Esophagus muscularis mucosa (tissue), 3 donors: ENCODE data around the gene EDC3.

Experiments used
- CTCF ChIP-seq, 3 experiments: fragments of 200-600 bp in 2 of 3; fragments of 450-650 bp in 1 of 3; sonication (generic) in 2 of 3; IDR thresholded peaks; one replicate each; pipeline ENCODE4 v1.5.1; 2017 to 2019; ENCODE audit warnings: antibody characterized with exemption in 3 of 3, mild to moderate bottlenecking in 2 of 3, moderate library complexity in 1 of 3
- POLR2AphosphoS5 ChIP-seq, 2 donors: sonication (generic); formaldehyde crosslinking; IDR thresholded peaks; one replicate each; pipeline ENCODE4 v1.6.1; 2017; ENCODE audit warnings: antibody characterized with exemption in 2 of 2

DNA sequence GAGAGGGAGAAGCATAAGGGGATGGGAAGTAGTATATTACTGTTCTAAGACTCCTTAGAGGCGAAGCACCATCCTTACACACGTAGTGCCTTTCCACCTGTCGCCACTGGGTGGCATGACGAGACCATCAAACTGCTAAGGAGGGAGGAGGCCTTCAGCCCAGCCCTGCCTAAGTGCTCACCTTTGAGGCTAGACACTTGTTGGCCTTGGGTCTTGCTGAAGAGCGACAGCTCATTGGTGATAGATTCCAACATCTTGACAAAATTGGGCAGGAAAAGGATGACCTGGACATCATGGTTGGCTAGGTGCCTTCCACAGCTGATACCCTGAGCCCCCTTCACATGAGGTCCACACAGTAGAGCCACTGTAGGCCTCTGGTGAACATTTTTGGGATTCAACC is 60.6 kb downstream of the EDC3 start:
- TF ChIP-seq CTCF (IDR thresholded peaks at IDR 0.05) (peak; percentile 77 to 85 (median 79)), POLR2AphosphoS5 (IDR thresholded peaks at IDR 0.05) (no peak)
